ENCODE results near the gene DPH2. TPM values are rescaled to one million over a fixed set of nuclear protein-coding genes. Genes with fewer than 3 reads are reported as not detected.

DPH2 gene
- total RNA-seq, 1 experiment from 2014 or later = 57.5 TPM

DNA sequence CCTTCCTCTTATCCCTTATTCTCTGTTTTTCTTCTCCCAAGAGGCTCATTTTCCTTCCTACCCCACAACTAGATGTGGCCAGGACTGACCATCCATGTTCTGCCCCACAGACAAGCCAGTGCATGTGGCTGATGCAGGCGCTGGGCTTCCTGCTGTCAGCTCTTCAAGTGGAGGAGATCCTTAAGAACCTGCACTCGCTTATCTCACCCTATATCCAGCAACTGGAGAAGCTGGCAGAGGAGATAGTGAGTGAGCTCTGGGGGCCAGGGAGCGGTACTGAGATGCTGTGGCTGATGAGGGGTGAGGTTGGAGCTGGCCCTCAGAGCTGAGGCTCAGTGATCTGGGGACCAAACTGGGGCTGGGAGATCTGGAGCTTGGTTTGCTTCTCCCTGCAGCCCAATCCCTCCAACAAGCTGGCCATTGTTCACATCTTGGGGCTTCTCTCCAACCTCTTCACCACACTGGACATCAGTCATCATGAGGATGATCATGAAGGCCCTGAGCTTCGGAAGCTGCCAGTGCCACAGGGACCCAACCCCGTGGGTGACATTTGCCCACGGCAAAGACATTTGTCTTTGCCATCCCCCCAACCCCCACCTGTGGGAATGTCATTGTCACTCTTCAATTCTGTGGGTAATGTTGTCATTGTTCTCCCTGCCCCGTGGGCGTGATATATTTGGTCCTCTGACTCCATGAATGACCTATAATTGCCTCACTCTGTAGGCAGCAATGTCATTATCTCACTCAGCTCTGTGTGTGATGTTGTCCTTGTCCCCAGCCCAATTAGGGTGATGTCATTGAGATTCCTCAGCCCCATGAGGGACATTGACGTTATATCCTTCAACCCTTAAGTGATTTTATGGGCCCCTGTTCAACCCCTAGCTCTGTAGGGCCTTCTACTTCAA lies 11.2 kb upstream of the DPH2 start:
- ChIA-PET POLR2A (no interaction called here), CTCF (interaction anchor here (1.2 to 1.6 kb wide), 3 partner anchors 11 to 22 kb away, joined by 3 read pairs; partner anchors contain the start of gene DPH2)
- no peak for DNase-seq (ENCODE audit: low spot score)
- TF ChIP-seq TEAD1 (CRISPR knock-in tag; IDR thresholded peaks at IDR 0.05) (no peak), NFATC4 (CRISPR knock-in tag; IDR thresholded peaks at IDR 0.05) (no peak), ATF1 (CRISPR knock-in tag; IDR thresholded peaks at IDR 0.05) (no peak), ZNF317 (CRISPR knock-in tag; IDR thresholded peaks at IDR 0.05; ENCODE audit: borderline replicate concordance, low read depth) (no peak)
- TF ChIP-seq, protein P1, sequence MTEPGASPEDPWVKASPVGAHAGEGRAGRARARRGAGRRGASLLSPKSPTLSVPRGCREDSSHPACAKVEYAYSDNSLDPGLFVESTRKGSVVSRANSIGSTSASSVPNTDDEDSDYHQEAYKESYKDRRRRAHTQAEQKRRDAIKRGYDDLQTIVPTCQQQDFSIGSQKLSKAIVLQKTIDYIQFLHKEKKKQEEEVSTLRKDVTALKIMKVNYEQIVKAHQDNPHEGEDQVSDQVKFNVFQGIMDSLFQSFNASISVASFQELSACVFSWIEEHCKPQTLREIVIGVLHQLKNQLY (CRISPR knock-in tag; IDR thresholded peaks at IDR 0.05) = no peak
- no peak overlapping the region for H3K27ac Mint-ChIP-seq
- H3K4me1 Mint-ChIP-seq = peaks cover 2% of the 10 kb centered on the region
- ATAC-seq = no peak
- H3K9me3 Mint-ChIP-seq = no peaks in the 10 kb centered on the region
- peaks cover 8% of the 10 kb centered on the region; the same call in 1 of the 2 replicates for H3K36me3 Mint-ChIP-seq
- no peak overlapping the region for H3K4me3 Mint-ChIP-seq
- no peaks in the 10 kb centered on the region for H3K27me3 Mint-ChIP-seq (ENCODE audit: low read depth)

DNA sequence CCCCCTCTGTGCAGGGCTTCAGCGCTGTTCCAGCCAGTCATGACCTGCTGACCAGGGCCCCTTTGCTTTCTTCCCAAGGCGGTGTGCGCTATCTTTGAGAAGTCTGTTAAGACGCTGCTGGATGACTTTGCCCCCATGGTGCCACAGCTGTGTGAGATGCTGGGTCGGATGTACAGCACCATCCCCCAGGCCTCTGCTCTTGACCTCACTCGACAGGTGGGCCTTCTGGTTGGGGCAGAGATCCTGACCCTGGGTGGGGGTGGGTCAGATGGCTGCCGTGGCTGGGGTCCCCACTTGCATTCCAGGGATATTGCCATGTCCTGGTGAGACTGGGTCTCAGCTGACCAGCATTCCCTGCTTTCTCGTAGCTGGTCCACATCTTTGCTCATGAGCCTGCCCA lies 9.0 kb upstream of the DPH2 start:
- no peak for ATAC-seq
- Mint-ChIP-seq H3K27me3 (ENCODE audit: low read depth) (no peaks in the 10 kb centered on the region), H3K4me3 (no peak overlapping the region), H3K4me1 (no peaks in the 10 kb centered on the region), H3K27ac (no peak overlapping the region), H3K36me3 (peaks cover 8% of the 10 kb centered on the region; the same call in 1 of the 2 replicates), H3K9me3 (no peaks in the 10 kb centered on the region)
- ChIA-PET CTCF (no interaction called here), POLR2A (no interaction called here)
- no peak for TF ChIP-seq ZNF232 (CRISPR knock-in tag; IDR thresholded peaks at IDR 0.05)
- TF ChIP-seq ZNF219 (CRISPR knock-in tag; IDR thresholded peaks at IDR 0.05; ENCODE audit: borderline replicate concordance) = no peak
- TF ChIP-seq JUN (CRISPR knock-in tag; IDR thresholded peaks at IDR 0.05) = no peak
- TF ChIP-seq, protein P2, sequence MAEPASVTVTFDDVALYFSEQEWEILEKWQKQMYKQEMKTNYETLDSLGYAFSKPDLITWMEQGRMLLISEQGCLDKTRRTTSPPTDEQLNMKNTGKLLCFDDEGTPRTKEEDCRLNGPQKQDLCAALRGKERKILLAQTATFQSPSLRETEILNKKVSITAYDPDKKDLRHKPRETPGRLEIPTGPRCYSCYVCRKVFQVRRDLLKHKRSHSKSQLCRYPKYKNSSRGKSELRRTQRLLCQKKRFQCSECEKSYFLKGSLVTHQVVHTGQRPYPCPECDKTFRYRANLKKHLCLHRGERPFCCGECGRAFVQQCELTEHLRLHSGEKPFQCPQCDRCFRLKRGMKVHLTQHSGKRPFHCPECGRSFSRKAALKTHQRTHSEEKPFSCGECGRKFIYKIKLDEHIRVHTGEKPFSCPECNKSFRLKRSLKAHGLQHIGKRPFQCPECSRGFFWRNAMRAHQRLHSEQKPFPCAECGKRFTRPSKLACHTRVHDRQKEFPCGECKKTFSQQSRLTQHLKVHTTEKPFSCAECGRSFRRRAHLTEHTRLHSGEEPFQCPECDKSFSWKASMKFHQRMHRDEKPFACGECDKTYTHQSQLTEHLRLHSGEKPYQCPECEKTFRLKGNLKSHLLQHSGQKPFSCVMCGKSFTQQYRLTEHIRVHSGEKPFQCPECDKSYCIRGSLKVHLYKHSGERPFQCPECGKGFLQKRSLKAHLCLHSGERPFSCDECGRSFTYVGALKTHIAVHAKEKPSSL (CRISPR knock-in tag; conservative IDR thresholded peaks at IDR 0.05) = no peak
- TF ChIP-seq NFATC4 (CRISPR knock-in tag; IDR thresholded peaks at IDR 0.05) = no peak
- TF ChIP-seq, protein P3, sequence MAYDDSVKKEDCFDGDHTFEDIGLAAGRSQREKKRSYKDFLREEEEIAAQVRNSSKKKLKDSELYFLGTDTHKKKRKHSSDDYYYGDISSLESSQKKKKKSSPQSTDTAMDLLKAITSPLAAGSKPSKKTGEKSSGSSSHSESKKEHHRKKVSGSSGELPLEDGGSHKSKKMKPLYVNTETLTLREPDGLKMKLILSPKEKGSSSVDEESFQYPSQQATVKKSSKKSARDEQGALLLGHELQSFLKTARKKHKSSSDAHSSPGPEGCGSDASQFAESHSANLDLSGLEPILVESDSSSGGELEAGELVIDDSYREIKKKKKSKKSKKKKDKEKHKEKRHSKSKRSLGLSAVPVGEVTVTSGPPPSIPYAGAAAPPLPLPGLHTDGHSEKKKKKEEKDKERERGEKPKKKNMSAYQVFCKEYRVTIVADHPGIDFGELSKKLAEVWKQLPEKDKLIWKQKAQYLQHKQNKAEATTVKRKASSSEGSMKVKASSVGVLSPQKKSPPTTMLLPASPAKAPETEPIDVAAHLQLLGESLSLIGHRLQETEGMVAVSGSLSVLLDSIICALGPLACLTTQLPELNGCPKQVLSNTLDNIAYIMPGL (CRISPR knock-in tag; IDR thresholded peaks at IDR 0.05) = no peak
- TF ChIP-seq, protein P4, sequence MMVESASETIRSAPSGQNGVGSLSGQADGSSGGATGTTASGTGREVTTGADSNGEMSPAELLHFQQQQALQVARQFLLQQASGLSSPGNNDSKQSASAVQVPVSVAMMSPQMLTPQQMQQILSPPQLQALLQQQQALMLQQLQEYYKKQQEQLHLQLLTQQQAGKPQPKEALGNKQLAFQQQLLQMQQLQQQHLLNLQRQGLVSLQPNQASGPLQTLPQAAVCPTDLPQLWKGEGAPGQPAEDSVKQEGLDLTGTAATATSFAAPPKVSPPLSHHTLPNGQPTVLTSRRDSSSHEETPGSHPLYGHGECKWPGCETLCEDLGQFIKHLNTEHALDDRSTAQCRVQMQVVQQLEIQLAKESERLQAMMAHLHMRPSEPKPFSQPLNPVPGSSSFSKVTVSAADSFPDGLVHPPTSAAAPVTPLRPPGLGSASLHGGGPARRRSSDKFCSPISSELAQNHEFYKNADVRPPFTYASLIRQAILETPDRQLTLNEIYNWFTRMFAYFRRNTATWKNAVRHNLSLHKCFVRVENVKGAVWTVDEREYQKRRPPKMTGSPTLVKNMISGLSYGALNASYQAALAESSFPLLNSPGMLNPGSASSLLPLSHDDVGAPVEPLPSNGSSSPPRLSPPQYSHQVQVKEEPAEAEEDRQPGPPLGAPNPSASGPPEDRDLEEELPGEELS (CRISPR knock-in tag; IDR thresholded peaks at IDR 0.05) = no peak
- no peak for TF ChIP-seq ATF1 (CRISPR knock-in tag; IDR thresholded peaks at IDR 0.05)
- TF ChIP-seq, protein P5, sequence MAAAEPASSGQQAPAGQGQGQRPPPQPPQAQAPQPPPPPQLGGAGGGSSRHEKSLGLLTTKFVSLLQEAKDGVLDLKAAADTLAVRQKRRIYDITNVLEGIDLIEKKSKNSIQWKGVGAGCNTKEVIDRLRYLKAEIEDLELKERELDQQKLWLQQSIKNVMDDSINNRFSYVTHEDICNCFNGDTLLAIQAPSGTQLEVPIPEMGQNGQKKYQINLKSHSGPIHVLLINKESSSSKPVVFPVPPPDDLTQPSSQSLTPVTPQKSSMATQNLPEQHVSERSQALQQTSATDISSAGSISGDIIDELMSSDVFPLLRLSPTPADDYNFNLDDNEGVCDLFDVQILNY (CRISPR knock-in tag; IDR thresholded peaks at IDR 0.05) = no peak
- no peak for TF ChIP-seq FOXP1 (CRISPR knock-in tag; IDR thresholded peaks at IDR 0.05; ENCODE audit: borderline replicate concordance)
- TF ChIP-seq, protein P6, sequence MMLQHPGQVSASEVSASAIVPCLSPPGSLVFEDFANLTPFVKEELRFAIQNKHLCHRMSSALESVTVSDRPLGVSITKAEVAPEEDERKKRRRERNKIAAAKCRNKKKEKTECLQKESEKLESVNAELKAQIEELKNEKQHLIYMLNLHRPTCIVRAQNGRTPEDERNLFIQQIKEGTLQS (CRISPR knock-in tag; conservative IDR thresholded peaks at IDR 0.05) = no peak
- TF ChIP-seq, protein P7, sequence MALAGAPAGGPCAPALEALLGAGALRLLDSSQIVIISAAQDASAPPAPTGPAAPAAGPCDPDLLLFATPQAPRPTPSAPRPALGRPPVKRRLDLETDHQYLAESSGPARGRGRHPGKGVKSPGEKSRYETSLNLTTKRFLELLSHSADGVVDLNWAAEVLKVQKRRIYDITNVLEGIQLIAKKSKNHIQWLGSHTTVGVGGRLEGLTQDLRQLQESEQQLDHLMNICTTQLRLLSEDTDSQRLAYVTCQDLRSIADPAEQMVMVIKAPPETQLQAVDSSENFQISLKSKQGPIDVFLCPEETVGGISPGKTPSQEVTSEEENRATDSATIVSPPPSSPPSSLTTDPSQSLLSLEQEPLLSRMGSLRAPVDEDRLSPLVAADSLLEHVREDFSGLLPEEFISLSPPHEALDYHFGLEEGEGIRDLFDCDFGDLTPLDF (CRISPR knock-in tag; IDR thresholded peaks at IDR 0.05) = no peak
- TF ChIP-seq SP1 (CRISPR knock-in tag; conservative IDR thresholded peaks at IDR 0.05) = no peak
- no peak for DNase-seq (ENCODE audit: low spot score)

Measured in WTC11 (cell line).